Measurements from ENCODE around the gene ATP8A2. TPM values are rescaled to one million over a fixed set of nuclear protein-coding genes. Genes with fewer than 3 reads are reported as not detected.
"Not testable (repeated sequence)": the region's sequence is repeated elsewhere in the genome, so short reads cannot be mapped to it uniquely, and the experiment has no call there.

Gene ATP8A2
- total RNA-seq, 1 donor from 2014 or later, result 39.1 TPM

GRCh38 chr13:26072335-26072734 lies 700.6 kb downstream of the ATP8A2 start:
- TF ChIP-seq CTCF (IDR thresholded peaks at IDR 0.05; ENCODE audit: unreplicated experiment), result peak; percentile 26
- DNase-seq (ENCODE audit: low spot score in 2 of 2, unreplicated experiment in 2 of 2); H3K27ac Mint-ChIP-seq; H3K27me3 Mint-ChIP-seq (ENCODE audit: low read depth); H3K9me3 Mint-ChIP-seq; H3K4me3 Mint-ChIP-seq; H3K36me3 Mint-ChIP-seq: not testable (repeated sequence)
- peaks cover 12% of the 10 kb centered on the region for H3K4me1 Mint-ChIP-seq

- H3K27ac Mint-ChIP-seq, result peak overlapping the region; percentile 53
- no peak for TF ChIP-seq CTCF (IDR thresholded peaks at IDR 0.05; ENCODE audit: unreplicated experiment)
- no peak for DNase-seq (ENCODE audit: low spot score in 2 of 2, unreplicated experiment in 2 of 2)
- H3K27me3 Mint-ChIP-seq (ENCODE audit: low read depth), result peaks cover 2% of the 10 kb centered on the region
- no peaks in the 10 kb centered on the region for H3K36me3 Mint-ChIP-seq
- H3K9me3 Mint-ChIP-seq, result no peaks in the 10 kb centered on the region
- H3K4me3 Mint-ChIP-seq, result peak overlapping the region; percentile 20
- peaks cover 12% of the 10 kb centered on the region for H3K4me1 Mint-ChIP-seq
Measured at GRCh38 chr13:26074706-26075105, 702.9 kb downstream of the ATP8A2 start.

Other genes starting within 250 kb of the ATP8A2 start
- gene AMER2, start 199.7 kb upstream of the ATP8A2 start, total RNA-seq, result 0.57 to 0.60 TPM (median 0.60 TPM) in 3 replicates
- 11.0 to 11.5 TPM (median 11.3 TPM) in 3 replicates for gene MTMR6, start 84.5 kb upstream of the ATP8A2 start, total RNA-seq
- 59.0 to 63.7 TPM (median 60.3 TPM) in 3 replicates for gene NUP58, start 70.3 kb upstream of the ATP8A2 start, total RNA-seq

All from mesothelial cell of epicardium (in vitro differentiated cells).